Kasumi-1 (cell line): ENCODE results near the gene VCL.
A peak's percentile ranks its signal among the peaks of the same experiment; 100 is the strongest.
"Not testable (repeated sequence)": the region's sequence is repeated elsewhere in the genome, so short reads cannot be mapped to it uniquely, and the experiment has no call there.

Experiments
- DNase-seq, 2 experiments: peaks; one replicate each; lab custom pipeline; 2025; lab: John Stamatoyannopoulos, UW

Gene VCL

DNA sequence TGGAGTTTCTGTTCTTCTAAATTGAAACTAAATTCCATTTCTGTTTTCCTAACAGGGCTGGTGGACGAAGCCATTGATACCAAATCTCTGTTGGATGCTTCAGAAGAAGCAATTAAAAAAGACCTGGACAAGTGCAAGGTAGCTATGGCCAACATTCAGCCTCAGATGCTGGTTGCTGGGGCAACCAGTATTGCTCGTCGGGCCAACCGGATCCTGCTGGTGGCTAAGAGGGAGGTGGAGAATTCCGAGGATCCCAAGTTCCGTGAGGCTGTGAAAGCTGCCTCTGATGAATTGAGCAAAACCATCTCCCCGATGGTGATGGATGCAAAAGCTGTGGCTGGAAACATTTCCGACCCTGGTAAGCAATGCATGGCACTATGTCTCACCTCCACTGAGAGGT is 107.1 kb downstream of the VCL start:
- DNase-seq = no peak

DNA sequence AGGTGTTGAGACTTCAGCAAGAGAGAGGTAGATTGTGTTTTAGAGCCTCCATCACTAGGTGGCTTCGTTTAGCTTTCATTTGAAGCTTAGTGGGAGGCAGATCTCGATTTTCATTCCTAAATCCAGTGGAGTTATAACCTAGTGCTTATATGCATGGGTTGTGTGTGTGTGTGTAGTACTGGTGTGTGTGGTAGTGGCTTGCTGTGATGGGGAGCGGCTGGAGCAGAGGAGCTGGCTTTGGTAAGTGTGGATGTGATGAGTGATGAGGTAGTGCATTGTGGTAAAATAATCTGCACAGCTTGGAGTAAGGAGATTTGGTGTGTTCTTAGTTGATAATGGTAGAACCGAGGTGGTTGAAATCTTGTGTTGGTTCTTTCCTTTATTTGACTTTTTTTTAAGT is 109.5 kb downstream of the VCL start:
- DNase-seq = no peak

DNA sequence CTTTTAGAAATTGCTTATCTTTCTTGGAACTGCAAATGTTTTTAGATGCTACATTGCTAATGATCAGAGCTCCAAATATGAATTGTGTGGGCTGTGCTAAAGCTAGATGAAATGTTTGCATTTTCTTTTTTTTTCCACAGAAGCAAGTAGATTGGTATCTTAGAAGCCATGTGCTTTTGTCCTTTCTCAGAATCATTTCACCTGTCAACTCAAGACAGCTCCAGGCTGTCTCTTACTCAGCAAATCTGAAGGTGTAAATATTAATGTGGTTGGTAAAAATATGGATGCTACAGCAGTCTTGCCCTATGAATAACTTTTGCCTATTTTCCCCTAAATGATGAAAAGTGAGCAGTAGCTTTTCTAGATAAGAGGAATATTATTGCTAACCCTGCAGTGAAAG is 111.5 kb downstream of the VCL start:
- no peak for DNase-seq

DNA sequence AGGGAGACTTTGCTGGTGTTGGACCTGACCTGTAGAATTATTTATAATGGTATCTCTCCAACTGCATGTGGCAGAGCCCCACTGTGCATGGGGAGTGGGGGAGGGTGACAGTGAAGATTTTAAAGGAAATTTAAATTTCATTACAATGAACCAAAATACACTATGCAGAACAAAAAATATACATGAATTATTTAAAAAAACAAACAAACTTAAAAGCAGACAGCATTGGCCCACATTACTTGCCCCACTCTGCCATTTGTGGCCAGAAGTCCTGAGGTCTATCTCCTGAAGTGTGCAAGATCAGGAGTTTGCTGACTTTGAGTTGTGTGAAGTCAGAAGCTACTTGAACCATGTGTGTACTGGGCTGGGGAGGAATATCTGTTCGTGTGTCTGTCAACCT is 112.2 kb downstream of the VCL start:
- DNase-seq = no peak

DNA sequence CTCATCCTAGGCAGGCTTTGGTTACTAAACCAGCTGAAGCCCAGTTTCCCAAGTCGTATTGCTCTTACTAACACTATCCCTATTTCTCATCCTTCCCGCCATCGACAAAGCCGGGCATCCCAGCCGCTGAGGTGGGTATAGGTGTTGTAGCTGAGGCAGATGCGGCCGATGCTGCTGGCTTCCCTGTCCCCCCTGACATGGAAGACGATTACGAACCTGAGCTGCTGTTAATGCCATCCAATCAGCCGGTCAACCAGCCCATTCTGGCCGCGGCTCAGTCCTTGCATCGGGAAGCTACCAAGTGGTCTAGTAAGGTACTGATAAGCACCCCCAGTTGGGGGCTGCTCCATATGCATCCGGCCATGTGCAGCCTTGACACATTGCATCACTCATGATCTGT is 113.9 kb downstream of the VCL start:
- DNase-seq = no peak

DNA sequence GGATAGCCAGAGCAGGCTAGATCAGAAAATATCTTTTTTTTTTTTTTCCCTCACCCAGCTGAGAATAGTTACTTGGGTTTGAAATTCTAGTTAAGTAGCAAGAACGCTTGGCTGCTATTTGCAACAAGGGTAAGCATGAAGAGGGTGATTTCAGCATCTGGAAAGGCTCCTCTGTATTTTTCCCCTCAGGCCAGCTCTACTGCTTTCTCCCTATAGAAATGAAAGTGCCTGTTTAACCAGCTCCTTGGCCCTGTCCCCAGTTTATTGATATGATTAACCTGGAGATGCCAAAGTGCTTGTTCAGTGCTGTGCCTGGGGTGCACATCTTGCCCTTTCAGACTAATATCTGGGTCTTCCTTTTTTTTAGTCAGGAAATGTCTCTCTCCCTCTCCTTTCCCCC is 115.6 kb downstream of the VCL start:
- DNase-seq = no peak

DNA sequence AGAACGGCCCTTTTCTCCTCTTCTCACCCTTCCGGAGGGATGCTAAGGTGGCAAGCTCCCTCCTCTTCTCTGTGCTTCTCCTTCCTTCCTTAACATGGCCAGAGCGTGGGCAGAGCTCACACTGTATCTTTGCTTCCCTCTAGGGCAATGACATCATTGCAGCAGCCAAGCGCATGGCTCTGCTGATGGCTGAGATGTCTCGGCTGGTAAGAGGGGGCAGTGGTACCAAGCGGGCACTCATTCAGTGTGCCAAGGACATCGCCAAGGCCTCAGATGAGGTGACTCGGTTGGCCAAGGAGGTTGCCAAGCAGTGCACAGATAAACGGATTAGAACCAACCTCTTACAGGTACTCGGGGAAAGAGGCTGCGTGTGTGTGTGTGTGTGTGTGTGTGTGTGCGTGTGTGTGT is 116.1 kb downstream of the VCL start:
- no peak for DNase-seq

DNA sequence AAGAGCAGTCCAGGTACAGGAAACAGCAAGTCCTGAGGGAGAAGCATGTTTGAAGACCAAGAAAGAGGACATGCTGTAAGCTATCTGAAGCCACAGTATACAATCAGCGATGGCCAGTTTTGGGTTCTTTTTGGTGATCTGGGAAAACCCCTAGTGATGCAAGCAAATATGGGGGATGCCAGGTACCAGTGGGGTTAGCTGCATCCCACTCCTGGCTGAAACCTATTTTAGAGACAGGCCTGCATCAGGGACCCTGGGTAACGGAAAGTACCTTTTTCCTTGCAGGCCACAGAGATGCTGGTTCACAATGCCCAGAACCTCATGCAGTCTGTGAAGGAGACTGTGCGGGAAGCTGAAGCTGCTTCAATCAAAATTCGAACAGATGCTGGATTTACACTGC is 119.8 kb downstream of the VCL start:
- no peak for DNase-seq

DNA sequence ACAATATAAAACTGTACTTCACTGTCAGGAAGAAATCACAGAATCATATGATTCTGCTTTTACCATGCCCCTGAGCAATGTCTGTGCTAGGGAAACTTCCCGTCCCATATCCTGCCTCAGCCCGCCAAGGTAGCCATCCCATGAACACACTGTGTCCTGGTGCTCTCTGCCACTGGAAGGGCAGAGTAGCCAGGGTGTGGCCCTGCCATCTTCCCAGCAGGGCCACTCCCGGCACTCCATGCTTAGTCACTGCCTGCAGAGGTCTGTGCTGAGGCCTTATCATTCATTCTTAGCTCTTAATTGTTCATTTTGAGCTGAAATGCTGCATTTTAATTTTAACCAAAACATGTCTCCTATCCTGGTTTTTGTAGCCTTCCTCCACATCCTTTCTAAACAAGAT is 120.9 kb downstream of the VCL start:
- DNase-seq = no peak

DNA sequence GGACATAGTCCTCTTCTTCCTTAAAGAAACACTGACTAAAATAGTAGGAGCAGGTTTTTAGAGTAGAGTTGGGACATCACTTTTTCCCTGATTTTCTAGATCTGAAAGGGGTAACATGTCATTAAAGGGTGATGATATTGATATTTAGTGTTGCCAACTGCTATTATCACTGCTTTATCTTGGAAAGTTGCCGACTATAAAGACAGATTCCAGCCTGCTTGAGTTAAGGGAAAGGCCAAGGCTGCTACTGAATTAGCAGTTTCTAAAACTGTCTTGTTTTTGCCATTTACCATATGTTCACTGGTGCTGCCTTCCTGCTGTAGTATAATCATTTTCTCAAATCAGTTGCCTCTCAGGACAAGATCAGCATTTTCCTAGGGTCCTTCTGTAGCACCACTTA is 123.0 kb downstream of the VCL start:
- no peak for DNase-seq

DNA sequence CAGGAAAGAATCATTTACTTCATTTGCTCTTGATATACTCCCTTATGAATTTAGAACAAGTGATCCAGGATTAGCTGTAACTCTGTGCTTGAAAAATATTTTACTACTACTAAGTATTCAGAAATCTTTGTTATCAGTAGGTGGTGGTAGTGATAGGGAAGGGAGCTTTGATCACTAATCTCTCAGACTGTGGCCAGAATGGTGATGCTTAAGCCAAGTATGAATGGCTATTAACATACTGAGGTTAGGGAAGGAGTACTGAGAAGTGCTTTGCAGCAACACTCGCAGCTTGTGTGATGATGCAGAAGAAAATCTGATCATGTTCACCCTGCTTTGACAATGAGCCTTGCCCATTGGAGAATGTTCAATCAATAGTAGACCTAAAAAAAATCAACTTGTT is 123.5 kb downstream of the VCL start:
- DNase-seq = no peak

DNA sequence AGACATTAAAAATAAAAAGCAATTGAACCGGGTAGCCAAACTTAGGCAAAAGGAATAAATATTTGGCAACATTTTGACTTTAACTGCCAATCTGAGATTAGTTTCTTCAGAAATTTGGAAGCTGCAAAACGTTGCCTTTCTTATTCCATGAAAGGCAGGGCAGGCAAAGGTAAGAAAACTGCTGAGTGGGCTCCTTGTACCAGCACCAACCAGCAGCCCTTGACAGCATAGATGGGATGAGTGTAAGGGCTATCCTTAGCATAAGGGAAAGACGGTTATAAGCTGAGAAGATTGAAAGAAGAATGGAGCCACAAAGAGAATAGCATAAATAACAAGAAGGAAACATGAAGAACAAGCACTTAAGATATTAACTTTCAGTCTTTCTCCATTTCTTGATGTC is 124.1 kb downstream of the VCL start:
- no peak for DNase-seq

DNA sequence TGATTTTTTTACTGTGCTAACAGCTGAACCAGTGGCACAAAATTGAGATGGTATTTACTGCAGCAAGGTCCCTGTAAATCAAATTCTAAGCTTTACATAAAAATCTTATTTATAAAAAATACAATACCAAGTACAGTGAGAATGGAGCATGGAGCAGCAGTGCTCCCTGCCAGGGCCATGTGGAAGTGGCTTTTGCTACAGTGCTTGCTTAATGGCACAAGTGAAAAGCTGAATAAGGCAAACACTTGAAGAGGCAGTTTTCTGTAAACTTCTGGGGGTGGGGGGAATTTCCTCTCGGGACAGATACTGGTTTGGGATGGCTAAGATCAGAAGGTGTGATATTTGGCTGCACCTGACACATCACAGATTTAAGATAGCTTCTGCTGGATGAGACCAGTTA is 125.2 kb downstream of the VCL start:
- DNase-seq = peak in 1 of 2 experiments; percentile 12

DNA sequence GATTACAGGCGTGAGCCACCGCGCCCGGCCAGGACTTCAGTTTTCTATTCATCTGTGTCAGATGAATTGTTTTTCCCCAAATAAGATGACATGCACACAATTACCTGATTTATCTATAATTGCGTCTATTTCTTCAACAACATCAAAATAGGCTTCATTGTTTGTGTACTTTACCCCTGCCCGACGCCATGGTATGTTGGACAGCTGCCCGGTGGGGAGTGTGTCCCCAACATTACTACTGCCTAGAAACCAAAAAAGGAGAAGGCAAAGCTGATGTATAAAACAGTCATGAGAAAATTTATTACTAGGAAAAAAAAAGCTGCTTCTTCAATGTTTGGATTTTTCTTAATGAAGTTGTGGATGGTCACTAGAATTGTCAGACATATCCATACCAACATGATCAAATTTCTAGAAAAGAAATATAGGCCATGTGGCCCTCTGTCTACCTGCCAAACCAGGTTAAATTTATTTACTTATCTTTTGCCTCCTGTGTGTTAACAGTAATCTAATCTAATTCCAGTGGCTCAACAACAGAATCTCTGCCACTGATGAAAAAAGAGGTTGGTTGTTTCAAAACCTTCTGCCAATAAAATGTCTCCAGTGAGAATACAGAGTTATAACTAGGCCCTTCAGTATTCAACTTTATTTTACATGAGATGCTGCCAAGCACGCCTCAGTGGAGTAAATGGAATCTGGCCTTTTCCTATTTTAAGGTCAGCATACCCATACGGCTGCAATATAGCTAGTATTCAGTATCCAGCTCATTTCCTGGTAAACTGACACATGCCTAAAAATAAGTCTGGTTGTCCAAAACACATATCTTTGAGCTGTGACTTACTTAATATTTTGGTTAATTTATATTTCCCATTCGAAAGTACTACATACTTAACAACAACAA is 136.3 kb downstream of the VCL start:
- DNase-seq = no peak

DNA sequence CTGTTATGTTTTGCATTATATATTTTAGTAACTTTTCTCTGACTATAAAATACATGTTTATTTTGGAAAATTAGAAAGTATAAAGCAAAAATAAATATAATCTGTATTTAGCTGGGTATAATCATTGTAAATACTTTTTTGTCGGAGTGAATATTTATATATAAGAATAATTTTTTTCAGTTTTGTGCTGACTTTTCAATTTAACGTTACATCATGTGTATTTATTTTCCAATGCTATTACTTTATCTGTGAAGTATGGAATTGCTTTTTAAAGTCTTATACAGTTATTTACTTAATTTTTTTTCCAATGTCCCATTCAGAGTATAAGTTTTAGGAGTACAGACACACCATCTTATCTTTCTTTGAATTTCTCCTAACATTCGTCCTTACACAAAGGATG is 137.5 kb downstream of the VCL start:
- DNase-seq = no peak

DNA sequence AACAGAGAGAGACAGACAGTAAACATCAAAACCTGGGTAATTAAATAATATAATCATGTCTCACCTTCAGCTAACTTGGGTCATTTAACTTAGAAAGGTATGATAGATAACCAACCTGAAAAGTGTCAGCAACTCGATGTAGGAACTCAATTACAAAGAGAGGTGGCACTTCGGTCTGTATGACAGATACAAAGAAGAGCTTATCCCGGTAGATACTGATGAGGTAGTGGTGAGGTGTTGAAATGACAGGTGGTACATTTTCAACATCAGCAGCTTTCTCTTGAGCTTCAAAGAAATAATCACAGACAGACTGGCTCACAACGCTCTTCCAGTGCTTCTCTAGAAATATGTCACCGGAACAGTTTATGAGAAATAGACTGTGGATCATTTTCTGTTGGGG is 140.1 kb downstream of the VCL start:
- DNase-seq = no peak

DNA sequence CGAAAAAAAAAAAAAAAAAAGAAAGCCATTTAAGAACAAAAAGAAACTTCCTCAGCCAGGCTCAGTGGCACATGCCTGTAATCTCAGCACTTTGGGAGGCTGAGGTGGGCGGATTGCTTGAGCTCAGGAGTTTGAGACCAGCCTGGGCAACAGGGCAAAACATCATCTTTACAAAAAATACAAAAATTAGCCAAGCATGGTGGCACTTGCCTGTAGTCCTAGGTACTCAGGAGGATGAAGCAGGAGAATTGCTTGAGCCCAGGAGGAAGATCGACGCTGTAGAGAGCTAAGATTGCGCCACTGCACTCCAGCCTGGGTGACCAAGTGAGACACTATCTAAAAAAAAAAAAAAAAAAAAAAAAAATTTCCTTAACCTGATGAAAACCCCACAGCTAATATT is 140.7 kb downstream of the VCL start:
- DNase-seq = not testable (repeated sequence)

DNA sequence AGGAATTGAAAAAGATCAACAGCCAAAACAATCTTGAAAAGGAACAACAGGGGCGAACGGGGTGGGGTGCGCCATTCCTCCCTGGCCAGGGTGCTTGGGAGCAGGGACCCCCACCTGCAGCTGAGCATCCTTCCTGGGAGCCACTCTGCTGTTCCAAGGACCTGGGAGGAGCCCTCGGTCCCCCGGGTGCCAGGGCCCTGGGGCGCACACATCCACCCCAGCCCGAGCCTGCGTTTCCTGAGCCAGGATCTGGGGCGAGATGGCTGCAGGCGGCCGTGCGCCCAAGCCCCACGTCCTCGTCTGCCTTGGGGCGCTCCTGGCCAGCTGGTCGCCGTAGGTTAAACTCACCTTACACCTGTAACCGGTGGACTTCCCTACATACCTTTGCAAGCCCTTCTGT is 142.1 kb downstream of the VCL start:
- no peak for DNase-seq

DNA sequence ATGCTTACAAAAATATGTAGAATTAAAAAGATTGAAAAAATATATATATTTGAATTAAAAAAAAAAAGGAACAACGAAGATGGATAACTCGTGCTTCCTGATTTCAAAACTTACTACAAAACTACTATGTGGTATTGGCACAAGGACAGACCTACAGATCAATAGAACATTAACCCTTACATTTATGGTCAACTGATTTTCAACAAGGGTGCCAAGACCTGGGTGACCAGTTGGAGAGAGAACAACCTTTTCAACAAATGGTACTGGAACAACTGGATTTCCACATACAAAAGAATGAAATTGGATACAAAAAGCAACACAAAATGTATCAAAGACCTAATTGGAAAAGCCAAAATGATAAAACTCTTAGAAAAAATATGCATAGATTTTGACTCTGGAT is 142.6 kb downstream of the VCL start:
- DNase-seq = no peak

DNA sequence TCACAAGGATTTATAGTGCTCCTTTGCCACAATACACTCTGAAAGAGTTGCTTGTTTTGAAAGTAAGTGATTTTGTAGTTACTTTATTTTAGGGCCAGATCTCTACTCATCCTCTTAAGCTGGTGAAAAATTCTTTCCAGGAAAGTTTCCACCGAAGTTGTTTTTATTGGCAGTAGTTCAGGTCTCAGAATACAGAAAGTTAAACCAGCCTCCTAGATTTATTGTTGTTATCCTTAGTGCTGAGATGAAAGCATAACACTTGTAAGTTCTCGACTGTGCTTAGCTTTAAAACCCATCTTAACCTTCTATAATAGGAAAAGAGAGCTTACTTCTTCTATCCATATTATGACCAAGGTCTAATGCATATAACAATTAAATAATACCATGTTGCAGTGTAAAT is 147.2 kb downstream of the VCL start:
- no peak for DNase-seq

DNA sequence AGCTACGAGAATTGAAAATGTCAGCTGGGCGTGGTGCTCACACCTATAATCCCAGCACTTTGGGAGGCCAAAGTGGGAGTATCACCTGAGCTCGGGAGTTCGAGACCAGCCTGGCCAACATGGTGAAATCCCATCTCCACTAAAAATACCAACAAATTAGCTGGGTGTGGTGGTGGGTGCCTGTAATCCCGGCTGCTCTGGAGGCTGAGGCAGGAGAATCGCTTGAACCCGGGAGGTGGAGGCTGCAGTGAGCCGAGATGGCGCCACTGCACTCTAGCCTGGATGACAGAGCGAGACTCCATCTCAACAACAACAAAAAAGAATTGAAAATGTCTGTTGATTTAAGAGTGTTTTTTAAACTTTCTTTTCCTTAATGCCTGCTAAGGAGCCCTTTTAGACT is 149.1 kb downstream of the VCL start:
- not testable (repeated sequence) for DNase-seq

DNA sequence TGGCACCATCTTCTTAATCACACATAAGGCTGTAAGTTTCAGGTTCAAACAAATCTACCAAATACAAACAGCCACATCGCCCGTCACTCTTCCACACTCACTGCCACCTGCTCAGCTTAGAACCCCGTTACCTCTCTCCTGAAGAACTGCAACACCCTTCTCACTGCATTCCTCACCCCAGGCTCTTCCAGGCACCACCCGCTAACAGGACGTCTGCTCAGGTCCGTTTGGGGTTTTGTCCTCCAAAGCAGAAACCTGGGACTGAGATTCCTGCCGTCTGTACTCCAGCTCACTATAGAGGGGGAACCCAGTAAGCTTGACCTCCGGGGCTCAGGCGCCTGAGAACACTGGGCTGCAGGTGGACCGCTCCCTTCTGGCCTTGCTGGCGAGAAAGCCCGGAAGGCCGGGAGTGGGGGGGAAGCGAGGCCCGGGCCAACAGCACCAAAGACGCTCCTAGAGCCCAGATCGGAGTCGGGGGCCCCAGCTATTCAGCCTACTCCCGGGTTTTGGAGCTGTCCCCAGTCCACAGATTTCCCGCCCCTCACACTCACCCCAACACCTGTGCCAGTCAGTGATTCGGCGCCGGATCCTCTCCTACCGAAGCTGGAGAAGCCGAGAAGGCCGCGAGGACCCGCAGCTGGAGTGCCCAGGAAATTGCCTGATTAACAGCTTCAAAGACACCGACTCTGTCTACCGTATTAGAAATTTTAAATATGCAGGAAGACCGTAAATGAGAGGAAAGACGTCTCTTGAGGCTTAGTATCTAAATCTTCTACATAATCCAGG is 152.5 kb downstream of the VCL start, which contains the start of gene AP3M1:
Gene AP3M1, minus strand, starts transcription at position 625 of the 786 bp plus-strand sequence. CDS start 12,449 bp downstream, outside the sequence.
- DNase-seq = peak; percentile 84 to 99
